CD4-positive, alpha-beta memory T cell (primary cell): ENCODE data around the gene TPSB2. TPM values are rescaled to one million over a fixed set of nuclear protein-coding genes. Genes with fewer than 3 reads are reported as not detected.
"Not testable (repeated sequence)": the region's sequence is repeated elsewhere in the genome, so short reads cannot be mapped to it uniquely, and the experiment has no call there.

Experiments
- CTCF ChIA-PET: fragments of 350-600 bp; sonication (Branson Sonifier 250); formaldehyde crosslinking; loops from one replicate; lab custom pipeline; 2021; ENCODE audit warnings: inconsistent platforms; ENCODE audit not compliant: partially characterized antibody; lab: Charles Lee
- POLR2A ChIA-PET: fragments of 350-600 bp; sonication (Branson Sonifier 250); formaldehyde crosslinking; loops from one replicate; lab custom pipeline; 2021; ENCODE audit not compliant: partially characterized antibody; lab: Charles Lee
- DNase-seq, 5 donors: peaks; one replicate each; pipeline versions ENCODE4 v3.0.0 to v3.0.0-alpha.2; 2020 to 2022; ENCODE audit warnings: mixed read lengths in 1 of 5
- H3K27ac ChIP-seq: one replicate; pipeline ENCODE4 v1.7.0; 2013; ENCODE audit warnings: low read depth, low read length
- H3K27me3 ChIP-seq: 2 replicates; pipeline ENCODE4 v1.7.0; 2013; ENCODE audit warnings: mild to moderate bottlenecking, low read length, moderate library complexity; ENCODE audit not compliant: insufficient read depth
- H3K36me3 ChIP-seq: 2 replicates; pipeline ENCODE4 v1.7.0; 2013; ENCODE audit warnings: mild to moderate bottlenecking, low read length, moderate library complexity; ENCODE audit not compliant: insufficient read depth
- H3K4me1 ChIP-seq: 2 replicates; pipeline ENCODE4 v1.7.0; 2013; ENCODE audit warnings: mild to moderate bottlenecking, low read length, moderate library complexity; ENCODE audit not compliant: insufficient read depth
- H3K4me3 ChIP-seq, 2 donors: one replicate each; pipeline ENCODE4 v1.7.0; 2013; ENCODE audit warnings: low read length in 2 of 2, mild to moderate bottlenecking in 1 of 2
- H3K9me3 ChIP-seq, 2 donors: one replicate each; pipeline ENCODE4 v1.7.0; 2013; ENCODE audit warnings: low read length in 2 of 2, control low read depth in 1 of 2; ENCODE audit not compliant: control insufficient read depth in 1 of 2
- H3K27ac Mint-ChIP-seq, 7 donors: one replicate each; pipeline ENCODE4 v1.8.0; 2020 to 2021; ENCODE audit warnings: mixed read lengths in 7 of 7, mild to moderate bottlenecking in 6 of 7, inconsistent platforms in 3 of 7, moderate library complexity in 3 of 7
- H3K27me3 Mint-ChIP-seq, 2 donors: one replicate each; pipeline ENCODE4 v1.8.0; 2020 to 2021; ENCODE audit warnings: mixed read lengths in 2 of 2
- H3K36me3 Mint-ChIP-seq, 2 donors: one replicate each; pipeline ENCODE4 v1.8.0; 2020 to 2021; ENCODE audit warnings: mixed read lengths in 2 of 2, inconsistent platforms in 1 of 2, mild to moderate bottlenecking in 1 of 2
- H3K4me1 Mint-ChIP-seq, 4 donors: one replicate each; pipeline ENCODE4 v1.8.0; 2020 to 2021; ENCODE audit warnings: mixed read lengths in 4 of 4, mild to moderate bottlenecking in 1 of 4
- H3K4me3 Mint-ChIP-seq, 8 donors: one replicate each; pipeline ENCODE4 v1.8.0; 2020 to 2021; ENCODE audit warnings: mixed read lengths in 8 of 8, mild to moderate bottlenecking in 7 of 8, moderate library complexity in 6 of 8, inconsistent platforms in 3 of 8
- H3K9me3 Mint-ChIP-seq, 8 donors: one replicate each; pipeline ENCODE4 v1.8.0; 2020 to 2021; ENCODE audit warnings: mixed read lengths in 8 of 8, mild to moderate bottlenecking in 5 of 8, inconsistent platforms in 3 of 8, moderate library complexity in 1 of 8
- intact Hi-C: fragments of 100-400 bp; cut with micrococcal nuclease; formaldehyde crosslinking; loops from one replicate; pipeline ENCODE4 v1.15.1; 2023
- polyA plus RNA-seq, 2 donors: library from polyadenylated mRNA; unstranded; fragments of 300-500 nt; fragmentation: Illumina TruSeq; gene quantifications; one replicate each; pipeline ENCODE4 v1.2.3, GENCODE V29; 2021
- total RNA-seq, 2 experiments: library from RNA; stranded (reverse); gene quantifications; one replicate each; pipeline ENCODE4 v1.2.3, GENCODE V29; 2021

Gene TPSB2
- total and polyA plus RNA-seq, 4 experiments from 2014 or later = not detected

- Histone ChIP-seq H3K36me3 (no peaks in the 10 kb centered on the region), H3K4me3 (no peak overlapping the region), H3K9me3 (no peaks in the 10 kb centered on the region), H3K27ac (no peak overlapping the region), H3K4me1 (no peaks in the 10 kb centered on the region), H3K27me3 (no peaks in the 10 kb centered on the region)
- POLR2A ChIA-PET = interaction anchor here (0.6 kb wide), 1 partner anchor 115 kb away, joined by 3 read pairs; no protein-coding TSS in a partner anchor
- DNase-seq = no peak
- intact Hi-C loops = no loop called here
- H3K27me3 Mint-ChIP-seq = peaks cover 4 to 7% of the 10 kb centered on the region in 2 donors
- H3K4me1 Mint-ChIP-seq = peaks cover 0 to 3% (median under 1%) of the 10 kb centered on the region in 4 donors
- no peak overlapping the region for H3K27ac Mint-ChIP-seq
- H3K4me3 Mint-ChIP-seq = no peak overlapping the region
- H3K9me3 Mint-ChIP-seq = no peaks in the 10 kb centered on the region
- no peaks in the 10 kb centered on the region for H3K36me3 Mint-ChIP-seq
- CTCF ChIA-PET = no interaction called here
Measured at GRCh38 chr16:1244881-1245280, 14.9 kb upstream of the TPSB2 start.

GRCh38 chr16:1243907-1244850 lies 14.2 kb upstream of the TPSB2 start:
- H3K4me3 ChIP-seq, H3K9me3 Mint-ChIP-seq, intact Hi-C loops, CTCF ChIA-PET, H3K27ac ChIP-seq, H3K4me1 Mint-ChIP-seq, DNase-seq, POLR2A ChIA-PET, H3K27me3 ChIP-seq, H3K27ac Mint-ChIP-seq, H3K36me3 Mint-ChIP-seq, H3K9me3 ChIP-seq, H3K4me3 Mint-ChIP-seq, H3K4me1 ChIP-seq, H3K27me3 Mint-ChIP-seq, H3K36me3 ChIP-seq: not testable (repeated sequence)

DNA sequence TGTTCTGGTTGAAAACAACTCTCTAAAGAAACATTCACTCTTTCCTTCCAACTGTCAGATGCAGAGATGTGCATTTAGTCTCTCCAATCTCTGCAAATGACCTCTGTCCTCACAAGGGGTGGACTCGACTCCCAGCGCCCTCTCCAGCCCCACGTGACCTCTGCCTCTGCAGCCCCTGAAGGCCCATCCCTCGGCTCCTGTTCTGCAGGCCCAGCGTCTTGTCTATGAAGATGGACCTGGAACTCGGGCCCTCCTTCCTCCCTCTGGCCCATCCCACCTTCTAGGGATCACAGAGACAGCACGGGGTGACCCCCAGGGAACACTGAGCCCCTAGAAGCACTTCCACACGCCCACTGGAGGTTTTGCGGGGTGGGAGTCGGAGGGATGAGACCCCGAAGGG lies 13.4 kb upstream of the TPSB2 start:
- H3K4me3 Mint-ChIP-seq, H3K27me3 ChIP-seq, H3K4me3 ChIP-seq, H3K36me3 ChIP-seq, H3K27me3 Mint-ChIP-seq, H3K36me3 Mint-ChIP-seq, H3K27ac Mint-ChIP-seq, H3K27ac ChIP-seq, intact Hi-C loops, DNase-seq, H3K4me1 ChIP-seq, H3K4me1 Mint-ChIP-seq, POLR2A ChIA-PET, H3K9me3 Mint-ChIP-seq, CTCF ChIA-PET, H3K9me3 ChIP-seq: not testable (repeated sequence)

DNA sequence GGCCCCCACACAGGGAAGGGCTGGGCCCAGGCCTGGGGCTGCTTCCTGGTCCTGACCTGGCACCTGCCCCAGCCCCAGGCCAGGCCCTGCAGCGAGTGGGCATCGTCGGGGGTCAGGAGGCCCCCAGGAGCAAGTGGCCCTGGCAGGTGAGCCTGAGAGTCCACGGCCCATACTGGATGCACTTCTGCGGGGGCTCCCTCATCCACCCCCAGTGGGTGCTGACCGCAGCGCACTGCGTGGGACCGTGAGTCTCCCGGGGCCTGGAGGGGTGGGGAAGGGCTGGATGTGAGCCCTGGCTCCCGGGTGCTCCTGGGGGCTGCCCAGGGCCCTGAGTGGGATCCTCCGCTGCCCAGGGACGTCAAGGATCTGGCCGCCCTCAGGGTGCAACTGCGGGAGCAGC lies 11.1 kb upstream of the TPSB2 start:
- H3K4me3 ChIP-seq, H3K4me3 Mint-ChIP-seq, intact Hi-C loops, H3K36me3 Mint-ChIP-seq, H3K27ac ChIP-seq, CTCF ChIA-PET, POLR2A ChIA-PET, H3K36me3 ChIP-seq, H3K9me3 Mint-ChIP-seq, H3K4me1 ChIP-seq, H3K4me1 Mint-ChIP-seq, H3K9me3 ChIP-seq, DNase-seq, H3K27me3 ChIP-seq, H3K27ac Mint-ChIP-seq, H3K27me3 Mint-ChIP-seq: not testable (repeated sequence)

- H3K9me3 ChIP-seq, H3K4me3 Mint-ChIP-seq, H3K36me3 Mint-ChIP-seq, H3K4me1 ChIP-seq, POLR2A ChIA-PET, H3K27ac ChIP-seq, H3K27me3 ChIP-seq, CTCF ChIA-PET, H3K36me3 ChIP-seq, DNase-seq, H3K4me1 Mint-ChIP-seq, H3K9me3 Mint-ChIP-seq, intact Hi-C loops, H3K27ac Mint-ChIP-seq, H3K4me3 ChIP-seq, H3K27me3 Mint-ChIP-seq: not testable (repeated sequence)
Measured at GRCh38 chr16:1240436-1240835, 10.5 kb upstream of the TPSB2 start, which contains the start of gene TPSAB1. TSS of gene TPSAB1 (plus strand) at chr16:1240705. CDS start at chr16:1240939, 234 bp downstream.

DNA sequence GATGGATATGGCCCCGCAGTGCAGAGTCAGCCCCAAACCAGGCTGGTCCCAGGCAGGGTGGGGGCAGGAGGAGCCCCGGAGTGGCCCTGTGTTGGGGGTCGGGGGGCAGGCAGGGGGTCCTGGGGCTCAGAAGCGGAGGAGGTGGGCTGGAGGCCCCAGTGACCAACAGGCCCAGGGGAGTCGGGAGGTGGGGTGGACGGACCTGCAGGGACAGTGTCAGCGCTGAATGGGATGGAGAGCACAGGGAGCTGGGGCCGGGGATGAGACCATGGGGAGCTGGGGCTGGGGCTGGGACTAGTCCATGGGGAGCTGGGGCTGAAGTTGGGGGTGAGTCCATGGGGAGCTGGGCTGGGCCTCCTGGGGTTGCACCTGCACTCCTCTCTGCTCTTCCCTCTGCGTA lies 9.6 kb upstream of the TPSB2 start:
- H3K4me3 ChIP-seq, H3K27me3 ChIP-seq, DNase-seq, H3K9me3 Mint-ChIP-seq, H3K27ac ChIP-seq, CTCF ChIA-PET, H3K36me3 ChIP-seq, H3K36me3 Mint-ChIP-seq, H3K27me3 Mint-ChIP-seq, H3K4me1 ChIP-seq, H3K27ac Mint-ChIP-seq, H3K4me1 Mint-ChIP-seq, H3K4me3 Mint-ChIP-seq, H3K9me3 ChIP-seq, intact Hi-C loops, POLR2A ChIA-PET: not testable (repeated sequence)

GRCh38 chr16:1238909-1239308 lies 8.9 kb upstream of the TPSB2 start:
- H3K4me3 Mint-ChIP-seq = not testable (repeated sequence)

More at GRCh38 chr16:1238909-1239308, 8.9 kb upstream of the TPSB2 start:
- H3K27ac ChIP-seq, H3K9me3 Mint-ChIP-seq, H3K4me3 ChIP-seq, H3K27me3 ChIP-seq, intact Hi-C loops, H3K27me3 Mint-ChIP-seq, H3K4me1 ChIP-seq, H3K36me3 Mint-ChIP-seq, CTCF ChIA-PET, POLR2A ChIA-PET, DNase-seq, H3K27ac Mint-ChIP-seq, H3K9me3 ChIP-seq, H3K4me1 Mint-ChIP-seq, H3K36me3 ChIP-seq: not testable (repeated sequence)
